Gastrocnemius medialis (tissue), 4 donors: ENCODE data around the gene C6orf120. TPM values are rescaled to one million over a fixed set of nuclear protein-coding genes. Genes with fewer than 3 reads are reported as not detected.
A peak's percentile ranks its signal among the peaks of the same experiment; 100 is the strongest.

Source experiments
- ATAC-seq, 2 donors: fragments of 150-250 bp; one replicate each; pipeline ENCODE4 v1.9.1; 2016
- DNase-seq, 2 donors: peaks; one replicate each; pipeline ENCODE4 v3.0.0-alpha.2; 2019
- H3K27ac ChIP-seq, 4 donors: fragments of 200-600 bp; sonication (generic); 1 replicate in 1 of 4; 2 replicates in 3 of 4; pipeline ENCODE4 v1.5.1; 2016 to 2018; ENCODE audit warnings: mild to moderate bottlenecking in 2 of 4, moderate library complexity in 1 of 4
- H3K27me3 ChIP-seq, 3 donors: fragments of 200-600 bp; sonication (generic) in 2 of 3; 1 replicate in 1 of 3; 2 replicates in 2 of 3; pipeline versions ENCODE4 v1.5.1 to v1.6.0; 2016 to 2019; ENCODE audit warnings: mild to moderate bottlenecking in 1 of 3, moderate library complexity in 1 of 3
- H3K36me3 ChIP-seq, 2 donors: fragments of 200-600 bp; sonication (generic) in 1 of 2; one replicate each; pipeline ENCODE4 v1.5.1; 2017 to 2018
- H3K4me1 ChIP-seq, 2 donors: fragments of 200-600 bp; sonication (generic) in 1 of 2; one replicate each; pipeline ENCODE4 v1.5.1; 2016 to 2017; ENCODE audit warnings: mild to moderate bottlenecking in 2 of 2
- H3K4me3 ChIP-seq, 4 donors: fragments of 200-600 bp; sonication (generic) in 3 of 4; 1 replicate in 1 of 4; 2 replicates in 3 of 4; pipeline ENCODE4 v1.5.1; 2016 to 2019; ENCODE audit warnings: mild to moderate bottlenecking in 2 of 4
- H3K9me3 ChIP-seq, 3 donors: fragments of 200-600 bp; sonication (generic) in 2 of 3; 1 replicate in 1 of 3; 2 replicates in 2 of 3; pipeline ENCODE4 v1.5.1; 2016 to 2019
- CTCF ChIP-seq, 5 experiments: fragments of 450-650 bp in 3 of 5; fragments of 200-600 bp in 2 of 5; sonication (generic) in 2 of 5; IDR thresholded peaks in 4 of 5; conservative IDR thresholded peaks in 1 of 5; 1 replicate in 4 of 5; 2 replicates in 1 of 5; pipeline ENCODE4 v1.5.1; 2016 to 2019; ENCODE audit warnings: antibody characterized with exemption in 5 of 5, mild to moderate bottlenecking in 3 of 5, moderate library complexity in 3 of 5
- POLR2A ChIP-seq, 2 donors: fragments of 450-650 bp; IDR thresholded peaks; one replicate each; pipeline ENCODE4 v1.6.1; 2017; ENCODE audit warnings: antibody characterized with exemption in 2 of 2, mild to moderate bottlenecking in 2 of 2, moderate library complexity in 2 of 2
- in situ Hi-C, 4 donors: fragments of 200-750 bp; cut with MboI; loops; one replicate each; pipeline versions ENCODE4 v1.15.0 to v1.8.0; 2017; ENCODE audit warnings: low sequenced_read_pairs in 4 of 4
- intact Hi-C: fragments of 100-400 bp; cut with DNase I; formaldehyde crosslinking; loops from one replicate; pipeline ENCODE4 v1.15.1; 2023; ENCODE audit warnings: low total_unique reads
- total RNA-seq, 4 donors: library from RNA; depleted of rRNA; stranded (reverse); fragments of >200 nt; gene quantifications; one replicate each; pipeline versions ENCODE4 v1.1.0 to v1.2.3, GENCODE V29; 2016

The C6orf120 gene
- total RNA-seq, 4 donors from 2014 or later = 23.8 to 41.4 (median 29.4) TPM

DNA sequence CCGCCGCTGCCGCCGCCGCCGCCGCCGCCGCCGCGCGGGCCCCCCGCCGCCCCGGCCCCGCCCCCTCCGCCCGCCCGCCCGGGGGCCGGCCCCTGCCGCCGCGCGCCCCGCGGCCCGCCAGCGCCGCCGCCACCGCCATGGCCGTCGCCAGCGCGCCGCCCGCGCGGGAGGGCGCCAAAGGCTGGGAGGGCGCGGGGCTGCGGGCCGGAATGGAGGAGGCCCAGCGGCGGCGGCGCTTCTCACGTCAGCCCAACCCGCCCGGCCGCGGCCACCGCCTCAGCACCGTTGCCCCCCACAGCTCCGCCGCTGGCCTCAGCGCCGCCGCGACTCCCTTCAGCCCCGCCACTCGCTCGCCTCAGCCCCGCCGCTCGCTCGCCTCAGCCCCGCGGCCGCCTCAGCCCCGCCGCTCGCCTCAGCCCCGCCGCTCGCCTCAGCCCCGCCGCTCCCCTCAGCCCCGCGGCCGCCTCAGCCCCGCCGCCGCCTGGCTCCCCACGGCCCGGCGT, 22.1 kb downstream of the C6orf120 start:
- no peaks in the 10 kb centered on the region for H3K36me3 ChIP-seq
- TF ChIP-seq POLR2A (IDR thresholded peaks at IDR 0.05) (peak; percentile 18 to 32), CTCF (IDR thresholded peaks at IDR 0.05 in 4 of 5, conservative IDR thresholded peaks at IDR 0.05 in 1 of 5) (no peak)
- no peaks in the 10 kb centered on the region for H3K27me3 ChIP-seq
- DNase-seq = peak in 1 of 2 donors; percentile 21
- intact Hi-C loops = loop anchor here (1.0 to 10.0 kb wide), 3 partner anchors 22 to 831 kb away; partner anchors contain the start of genes C6orf120, DYNLT2, ERMARD and PSMB1
- no peaks in the 10 kb centered on the region for H3K9me3 ChIP-seq
- peak overlapping the region in 2 of 4 donors; percentile 35 to 63 for H3K4me3 ChIP-seq
- H3K4me1 ChIP-seq = peaks cover 37 to 44% of the 10 kb centered on the region in 2 donors
- H3K27ac ChIP-seq = peak overlapping the region; percentile 72 to 85 (median 78)
- ATAC-seq = peak; percentile 67 to 72
- in situ Hi-C loops = no loop called here

DNA sequence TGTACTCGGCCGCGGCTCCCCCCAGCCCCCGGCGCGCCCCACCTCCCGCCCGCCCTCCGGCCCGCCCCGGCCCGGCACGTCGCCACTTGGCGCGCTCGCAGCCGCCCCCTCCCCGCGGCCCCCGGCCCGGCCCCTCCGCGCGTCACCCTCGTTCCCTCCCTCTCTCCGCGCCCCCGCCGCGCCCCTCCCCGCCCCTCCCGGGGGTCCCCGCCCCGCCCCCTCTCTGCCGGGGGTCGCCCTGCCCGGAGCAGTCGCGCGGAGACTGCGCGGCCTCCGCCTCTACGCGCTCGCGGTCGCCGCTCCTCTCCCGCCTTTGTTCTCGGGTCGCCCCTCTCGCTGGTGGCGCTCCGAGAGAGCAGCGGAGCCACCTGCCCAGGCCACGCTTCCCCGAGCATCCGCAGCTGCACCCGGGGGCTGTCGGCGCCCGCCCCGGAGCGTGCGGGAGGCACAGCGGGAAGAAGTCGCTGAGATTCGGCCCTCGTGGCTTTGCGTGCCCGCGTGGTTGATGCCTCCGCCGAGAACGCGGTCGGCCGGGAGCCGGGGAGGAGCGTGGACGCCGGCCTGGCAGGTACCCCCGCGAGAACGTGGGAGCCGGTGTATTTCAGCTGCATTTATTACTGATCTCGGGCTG, 22.7 kb downstream of the C6orf120 start, which contains the start of gene PHF10:
TSS of gene PHF10 (minus strand) at position 7 of the 631 bp plus-strand sequence. CDS start 569 bp downstream, outside the sequence.
- DNase-seq = peak in 1 of 2 donors; percentile 25
- peak; percentile 50 to 53 for ATAC-seq
- in situ Hi-C loops = no loop called here

DNA sequence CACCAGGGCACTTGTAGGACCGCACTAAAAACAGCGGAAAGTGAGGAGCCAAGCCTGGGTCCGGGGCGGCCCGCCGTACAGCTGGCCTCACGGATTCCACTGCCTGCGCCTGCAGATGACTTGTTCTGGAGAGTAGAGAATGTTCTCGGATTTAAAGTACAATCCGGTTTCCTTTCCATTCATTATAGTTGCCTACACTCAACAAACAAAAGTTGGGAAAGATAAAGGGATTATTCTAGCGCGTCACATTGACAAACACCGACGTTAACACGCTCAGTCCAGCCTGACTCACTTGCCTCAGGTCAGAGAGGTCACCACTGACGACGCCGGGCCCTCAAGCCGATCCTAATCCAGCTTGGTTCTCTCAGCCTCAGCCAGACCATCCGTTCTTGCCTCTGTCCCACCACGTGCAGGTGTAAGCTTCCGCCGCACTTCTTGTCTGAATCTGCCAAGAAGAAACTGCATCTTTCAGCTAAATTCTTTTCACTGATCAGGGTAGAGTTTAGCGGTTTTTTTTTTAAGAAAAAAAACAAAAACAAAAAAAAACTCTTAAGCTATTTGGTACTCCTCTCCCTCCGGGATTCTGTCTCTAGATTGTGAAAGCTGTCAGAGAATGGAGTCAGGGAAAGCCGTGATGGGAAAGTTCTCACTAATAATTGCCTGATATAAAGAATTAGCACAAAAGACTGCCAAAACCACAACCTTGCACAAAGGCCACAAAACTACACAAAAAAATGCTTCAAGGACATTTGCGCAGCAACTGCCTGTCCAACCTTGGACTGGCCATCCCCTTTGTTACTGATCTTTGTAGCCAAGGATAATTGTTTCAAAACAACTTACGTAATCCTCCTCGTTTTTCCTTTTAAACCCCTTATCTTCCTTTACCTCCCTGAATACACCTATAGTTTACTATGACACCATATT, 23.5 kb downstream of the C6orf120 start:
- no peaks in the 10 kb centered on the region for H3K27me3 ChIP-seq
- TF ChIP-seq POLR2A (IDR thresholded peaks at IDR 0.05) (peak; percentile 29 to 31), CTCF (IDR thresholded peaks at IDR 0.05 in 4 of 5, conservative IDR thresholded peaks at IDR 0.05 in 1 of 5) (no peak)
- ATAC-seq (peak; percentile 18 to 28), DNase-seq (peak; percentile 41 to 53)
- no peaks in the 10 kb centered on the region for H3K9me3 ChIP-seq
- peaks cover 34% of the 10 kb centered on the region in 2 donors for H3K4me1 ChIP-seq
- in situ Hi-C loops = no loop called here
- peak overlapping the region; percentile 63 to 86 (median 73) for H3K4me3 ChIP-seq
- intact Hi-C loops = loop anchor here (10.0 kb wide), 1 partner anchor 829 kb away; the partner anchor contains the start of genes PSMB1 and TBP
- no peaks in the 10 kb centered on the region for H3K36me3 ChIP-seq
- H3K27ac ChIP-seq = peak overlapping the region; percentile 83 to 92 (median 86)

More for the DNA sequence above, 22.7 kb downstream of the C6orf120 start, which contains the start of gene PHF10:
- Histone ChIP-seq H3K9me3 (no peaks in the 10 kb centered on the region), H3K4me3 (peak within 1 kb of the TSS; percentile 63 to 86 (median 81)), H3K27me3 (no peaks in the 10 kb centered on the region), H3K36me3 (no peaks in the 10 kb centered on the region), H3K27ac (peak within 1 kb of the TSS; percentile 85 to 98 (median 92)), H3K4me1 (peaks cover 37 to 39% of the 10 kb centered on the region in 2 donors)
- intact Hi-C loops = loop anchor here (10.0 kb wide), 1 partner anchor 830 kb away; the partner anchor contains the start of genes PSMB1 and TBP
- TF ChIP-seq POLR2A (IDR thresholded peaks at IDR 0.05) (no peak), CTCF (IDR thresholded peaks at IDR 0.05 in 4 of 5, conservative IDR thresholded peaks at IDR 0.05 in 1 of 5) (no peak)

GRCh38 chr6:169726049-169726400, 24.1 kb downstream of the C6orf120 start:
- Histone ChIP-seq H3K4me1 (peaks cover 27 to 28% of the 10 kb centered on the region in 2 donors), H3K27me3 (no peaks in the 10 kb centered on the region), H3K4me3 (no peak overlapping the region), H3K9me3 (no peaks in the 10 kb centered on the region), H3K27ac (peak overlapping the region in 1 of 4 donors; percentile 92), H3K36me3 (no peaks in the 10 kb centered on the region)
- intact Hi-C loops (loop anchor here (10.0 kb wide), 1 partner anchor 829 kb away; the partner anchor contains the start of genes PSMB1 and TBP), in situ Hi-C loops (no loop called here)
- TF ChIP-seq POLR2A (IDR thresholded peaks at IDR 0.05) (no peak), CTCF (IDR thresholded peaks at IDR 0.05 in 4 of 5, conservative IDR thresholded peaks at IDR 0.05 in 1 of 5) (no peak)
- ATAC-seq (no peak), DNase-seq (no peak)
